Ascending aorta (tissue), 2 donors: ENCODE results near the gene NOS1AP. TPM values are rescaled to one million over a fixed set of nuclear protein-coding genes. Genes with fewer than 3 reads are reported as not detected.

Experiments
- DNase-seq, 2 donors: peaks; one replicate each; pipeline ENCODE4 v3.0.0-alpha.2; 2019; ENCODE audit warnings: low spot score in 2 of 2
- H3K27ac ChIP-seq, 2 donors: fragments of 200-600 bp; sonication (generic); one replicate each; pipeline ENCODE4 v1.5.1; 2016 to 2017; ENCODE audit warnings: mild to moderate bottlenecking in 1 of 2
- H3K27me3 ChIP-seq: fragments of 200-600 bp; sonication (generic); one replicate; pipeline ENCODE4 v1.5.1; 2017
- H3K36me3 ChIP-seq, 2 donors: fragments of 200-600 bp; sonication (generic); one replicate each; pipeline ENCODE4 v1.5.1; 2016
- H3K4me1 ChIP-seq, 2 donors: fragments of 200-600 bp; sonication (generic); one replicate each; pipeline ENCODE4 v1.5.1; 2016 to 2017; ENCODE audit warnings: mild to moderate bottlenecking in 1 of 2
- H3K4me3 ChIP-seq, 2 donors: fragments of 200-600 bp; sonication (generic); one replicate each; pipeline ENCODE4 v1.5.1; 2016 to 2017; ENCODE audit warnings: mild to moderate bottlenecking in 1 of 2
- H3K9me3 ChIP-seq, 2 donors: fragments of 200-600 bp; sonication (generic); one replicate each; pipeline ENCODE4 v1.5.1; 2016
- CTCF ChIP-seq, 3 experiments: fragments of 200-600 bp in 2 of 3; fragments of 450-650 bp in 1 of 3; sonication (generic) in 2 of 3; IDR thresholded peaks; one replicate each; pipeline ENCODE4 v1.5.1; 2016 to 2019; ENCODE audit warnings: antibody characterized with exemption in 3 of 3, mild to moderate bottlenecking in 1 of 3, moderate library complexity in 1 of 3
- intact Hi-C: fragments of 100-400 bp; cut with DNase I; formaldehyde crosslinking; loops from one replicate; pipeline ENCODE4 v1.15.1; 2023
- total RNA-seq: library from RNA; depleted of rRNA; stranded (reverse); fragments of >200 nt; gene quantifications from one replicate; pipeline ENCODE4 v1.1.0, GENCODE V29; 2016

NOS1AP gene
- total RNA-seq, 1 donor from 2014 or later: 5.0 TPM

DNA sequence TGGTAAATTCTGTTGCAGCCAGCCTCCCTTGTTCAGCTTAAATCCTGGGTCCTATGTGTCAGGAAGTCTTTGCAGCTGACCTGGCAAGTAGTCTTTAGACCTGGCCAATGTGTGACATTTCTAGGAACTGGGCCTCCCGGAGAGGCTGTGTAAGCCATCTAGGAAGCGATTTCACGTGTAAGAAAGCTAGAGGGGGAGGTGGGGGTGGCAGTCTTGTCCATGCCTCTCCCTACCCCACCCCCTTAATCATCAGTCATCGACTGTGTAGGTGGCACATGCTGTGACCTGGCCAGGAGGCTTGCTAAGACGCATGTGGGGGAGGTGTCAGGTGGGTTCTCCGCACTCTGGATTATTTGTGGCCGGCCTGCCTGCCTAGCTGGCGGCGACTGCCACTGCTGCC is 320.5 kb downstream of the NOS1AP start:
- Histone ChIP-seq H3K36me3 (no peaks in the 10 kb centered on the region), H3K27me3 (no peaks in the 10 kb centered on the region), H3K27ac (no peak overlapping the region), H3K4me1 (no peaks in the 10 kb centered on the region), H3K4me3 (no peak overlapping the region), H3K9me3 (no peaks in the 10 kb centered on the region)
- intact Hi-C loops: no loop called here
- no peak for DNase-seq
- no peak for TF ChIP-seq CTCF (IDR thresholded peaks at IDR 0.05)

DNA sequence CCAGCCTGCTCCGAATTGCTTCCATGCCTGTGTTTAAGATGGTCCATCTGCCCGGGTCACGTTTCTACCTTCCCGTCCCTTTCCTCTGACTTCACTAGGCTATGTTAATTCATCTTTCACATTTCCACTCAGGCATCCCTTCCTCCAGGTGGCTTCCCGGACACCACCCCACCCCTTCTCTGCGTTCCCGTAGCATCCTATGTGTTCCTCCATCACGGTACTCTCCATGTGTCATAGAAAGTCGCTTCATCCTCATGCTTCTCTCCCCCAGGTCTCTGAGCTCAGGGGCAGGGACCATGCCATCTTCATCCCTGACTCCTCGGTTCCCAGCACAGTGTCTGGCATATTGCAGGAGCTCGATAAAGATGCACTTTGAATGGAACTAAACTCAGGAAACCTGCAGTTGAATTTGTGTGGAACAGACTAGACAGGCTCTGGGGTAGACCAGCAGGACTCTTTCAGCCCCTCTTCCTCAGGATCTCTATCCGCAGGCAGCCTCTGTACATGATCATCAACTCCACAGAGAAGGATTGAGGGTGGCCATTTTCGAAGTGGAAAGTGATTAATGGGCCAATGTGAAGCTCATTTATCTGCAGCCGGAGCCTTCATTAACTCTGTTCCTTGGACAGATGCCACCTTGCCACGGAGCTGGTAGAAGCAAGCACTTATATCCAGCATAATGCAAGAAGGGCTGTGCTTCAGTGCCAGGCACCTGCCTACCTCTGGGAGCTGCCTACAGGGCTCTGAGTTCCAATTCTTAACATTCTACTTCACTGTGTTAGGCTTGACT is 321.1 kb downstream of the NOS1AP start:
- no peak for TF ChIP-seq CTCF (IDR thresholded peaks at IDR 0.05)
- H3K36me3 ChIP-seq: no peaks in the 10 kb centered on the region
- no peaks in the 10 kb centered on the region for H3K9me3 ChIP-seq
- intact Hi-C loops: no loop called here
- no peak overlapping the region for H3K4me3 ChIP-seq
- DNase-seq: no peak
- no peaks in the 10 kb centered on the region for H3K27me3 ChIP-seq
- no peak overlapping the region for H3K27ac ChIP-seq
- H3K4me1 ChIP-seq: no peaks in the 10 kb centered on the region

DNA sequence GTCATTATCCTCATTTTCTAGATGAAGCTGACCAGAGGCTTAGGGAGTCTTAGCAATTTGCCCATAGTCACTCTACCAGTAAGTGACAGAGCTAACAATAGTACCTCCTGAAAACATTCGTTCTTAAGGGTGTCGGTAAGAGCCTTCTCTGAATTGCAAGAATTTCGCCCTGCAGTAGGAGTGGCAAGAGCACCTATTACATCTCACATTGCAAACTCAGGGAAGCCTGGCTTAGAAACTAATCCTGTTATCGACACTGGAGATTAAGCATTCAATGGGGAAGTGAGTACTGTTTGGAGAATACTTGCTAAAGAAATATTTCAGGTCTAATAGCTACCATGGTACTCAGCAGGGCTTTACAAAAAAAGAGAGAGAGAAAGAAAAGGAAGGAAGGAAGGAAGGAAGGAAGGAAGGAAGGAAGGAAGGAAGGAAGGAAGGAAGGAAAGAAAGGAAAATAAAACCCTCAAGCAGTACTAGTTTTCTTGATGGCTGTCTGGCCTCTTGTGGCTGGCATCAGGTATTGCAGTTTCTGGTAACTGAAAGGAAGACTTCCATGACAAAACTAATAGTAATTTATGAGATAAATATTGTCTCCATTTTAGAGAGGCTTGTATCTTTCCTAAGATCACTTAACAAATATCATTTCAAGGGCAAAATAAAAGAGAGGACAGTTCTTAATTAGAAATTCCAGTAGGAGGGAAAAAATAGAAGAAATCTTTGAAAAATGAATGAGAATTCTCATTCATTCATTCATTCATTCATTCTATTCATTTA is 322.5 kb downstream of the NOS1AP start:
- Histone ChIP-seq H3K27me3 (no peaks in the 10 kb centered on the region), H3K36me3 (no peaks in the 10 kb centered on the region), H3K9me3 (no peaks in the 10 kb centered on the region), H3K4me3 (no peak overlapping the region), H3K27ac (no peak overlapping the region), H3K4me1 (no peaks in the 10 kb centered on the region)
- intact Hi-C loops: loop anchor here (1.0 kb wide), 1 partner anchor 336 kb away; no protein-coding TSS in a partner anchor
- DNase-seq: no peak
- peak; percentile 64 to 76 (median 71) for TF ChIP-seq CTCF (IDR thresholded peaks at IDR 0.05)

- Histone ChIP-seq H3K36me3 (no peaks in the 10 kb centered on the region), H3K9me3 (no peaks in the 10 kb centered on the region), H3K27me3 (no peaks in the 10 kb centered on the region), H3K4me1 (no peaks in the 10 kb centered on the region), H3K4me3 (no peak overlapping the region), H3K27ac (no peak overlapping the region)
- no peak for DNase-seq
- TF ChIP-seq CTCF (IDR thresholded peaks at IDR 0.05): no peak
- intact Hi-C loops: no loop called here
Measured at GRCh38 chr1:162396201-162396906, 326.9 kb downstream of the NOS1AP start.

DNA sequence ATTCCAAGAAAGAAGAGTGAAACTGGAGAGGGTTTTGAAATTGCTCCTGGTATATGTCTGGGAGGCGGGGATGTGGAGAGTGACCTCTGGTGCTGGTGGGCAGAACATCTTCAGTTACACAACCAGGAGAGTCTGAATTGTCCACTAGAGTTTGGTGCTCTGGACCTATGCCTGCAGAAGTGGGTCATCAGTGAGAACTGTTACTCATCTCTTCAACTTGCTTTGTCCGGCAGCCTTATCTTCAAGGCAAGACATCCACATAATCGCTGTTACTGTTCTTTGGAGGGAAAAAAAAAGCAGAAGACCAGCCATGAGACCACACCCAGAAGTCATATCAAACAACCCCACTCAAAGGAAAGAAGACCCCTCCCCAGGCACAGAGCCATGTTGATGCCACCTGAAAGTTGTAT is 327.6 kb downstream of the NOS1AP start:
- H3K4me1 ChIP-seq: no peaks in the 10 kb centered on the region
- H3K27ac ChIP-seq: no peak overlapping the region
- no peaks in the 10 kb centered on the region for H3K27me3 ChIP-seq
- DNase-seq: peak in 1 of 2 donors; percentile 59
- intact Hi-C loops: no loop called here
- no peaks in the 10 kb centered on the region for H3K36me3 ChIP-seq
- no peaks in the 10 kb centered on the region for H3K9me3 ChIP-seq
- TF ChIP-seq CTCF (IDR thresholded peaks at IDR 0.05): no peak
- no peak overlapping the region for H3K4me3 ChIP-seq
